Left colon (tissue), 2 donors: ENCODE measurements around the gene ARHGAP35. TPM values are rescaled to one million over a fixed set of nuclear protein-coding genes. Genes with fewer than 3 reads are reported as not detected.
"Not testable (repeated sequence)": the region's sequence is repeated elsewhere in the genome, so short reads cannot be mapped to it uniquely, and the experiment has no call there.

ENCODE experiments used
- ATAC-seq: fragments of 200-7000 bp; cut with Tn5 transposase; one replicate; pipeline ENCODE4 v1.9.1; 2020; ENCODE audit warnings: mild to moderate bottlenecking, moderate library complexity
- DNase-seq, 2 donors: peaks; one replicate each; pipeline ENCODE4 v3.0.0-alpha.2; 2020
- intact Hi-C, 2 donors: fragments of 100-400 bp; cut with DNase I in 1 of 2; cut with micrococcal nuclease in 1 of 2; formaldehyde crosslinking; loops; one replicate each; pipeline versions ENCODE4 v1.11.2 to v1.14.0; 2022; cut with DNase I, micrococcal nuclease
- total RNA-seq, 2 donors: library from RNA; stranded (reverse); fragmentation: NEBNext Ultra II Directional; extraction: Animal tissue kit (Norgen Biotek cat#: 25700); gene quantifications; one replicate each; pipeline ENCODE4 v1.2.1, GENCODE V29; 2021
- donor health status: DM: no; HTN: no; CAD: no.
- donor health status: DM: yes; HTN: yes; CAD: no.

ARHGAP35 gene
- total RNA-seq, 2 donors from 2014 or later = 65.8 to 73.1 TPM

GRCh38 chr19:46840498-46840942, 20.3 kb upstream of the ARHGAP35 start:
- ATAC-seq (peak; percentile 63), DNase-seq (peak in 1 of 2 donors; percentile 70)
- intact Hi-C loops = loop anchor here (2.0 to 5.0 kb wide), 2 partner anchors 83 to 84 kb away; no protein-coding TSS in a partner anchor

GRCh38 chr19:46841458-46842083, 19.2 kb upstream of the ARHGAP35 start:
- ATAC-seq (no peak), DNase-seq (no peak)
- intact Hi-C loops = loop anchor here (2.0 to 5.0 kb wide), 2 partner anchors 84 to 85 kb away; no protein-coding TSS in a partner anchor

- intact Hi-C loops = loop anchor here in 1 of 2 donors (5.0 kb wide), 1 partner anchor 85 kb away; no protein-coding TSS in a partner anchor
- ATAC-seq = no peak
Observed at GRCh38 chr19:46842791-46843190, 18.0 kb upstream of the ARHGAP35 start.

GRCh38 chr19:46844067-46844489, 16.7 kb upstream of the ARHGAP35 start:
- intact Hi-C loops = loop anchor here in 1 of 2 donors (5.0 kb wide), 1 partner anchor 87 kb away; no protein-coding TSS in a partner anchor
- ATAC-seq = peak; percentile 10
- DNase-seq = no peak

More at GRCh38 chr19:46842791-46843190, 18.0 kb upstream of the ARHGAP35 start:
- DNase-seq = no peak

- intact Hi-C loops = no loop called here
- no peak for ATAC-seq
- DNase-seq = no peak
Observed at GRCh38 chr19:46845959-46846459, 14.8 kb upstream of the ARHGAP35 start.

- DNase-seq (no peak), ATAC-seq (no peak)
- intact Hi-C loops = no loop called here
Observed at GRCh38 chr19:46847528-46847927, 13.3 kb upstream of the ARHGAP35 start.

- ATAC-seq (no peak), DNase-seq (no peak)
- intact Hi-C loops = no loop called here
Observed at GRCh38 chr19:46848389-46848788, 12.4 kb upstream of the ARHGAP35 start.

- DNase-seq = peak in 1 of 2 donors; percentile 17
- ATAC-seq = no peak
- intact Hi-C loops = no loop called here
Observed at GRCh38 chr19:46849610-46850009, 11.2 kb upstream of the ARHGAP35 start.

GRCh38 chr19:46850228-46851203, 10.3 kb upstream of the ARHGAP35 start, which contains the start of gene AP2S1:
AP2S1 (minus strand) TSS chr19:46850846; CDS start chr19:46850766, 80 bp downstream.
- DNase-seq = peak; percentile 93 to 97
- peak; percentile 87 for ATAC-seq
- intact Hi-C loops = no loop called here

GRCh38 chr19:46852830-46853229, 8.0 kb upstream of the ARHGAP35 start:
- intact Hi-C loops = no loop called here
- ATAC-seq = no peak
- no peak for DNase-seq

GRCh38 chr19:46854698-46855097, 6.1 kb upstream of the ARHGAP35 start:
- intact Hi-C loops = loop anchor here in 1 of 2 donors (5.0 kb wide), 1 partner anchor 138 kb away; no protein-coding TSS in a partner anchor
- DNase-seq = peak in 1 of 2 donors; percentile 24
- ATAC-seq = not testable (repeated sequence)

GRCh38 chr19:46856062-46857022, 4.5 kb upstream of the ARHGAP35 start:
- DNase-seq (peak; percentile 95 to 96), ATAC-seq (peak; percentile 64)
- intact Hi-C loops = loop anchor here in 1 of 2 donors (5.0 kb wide), 1 partner anchor 136 kb away; no protein-coding TSS in a partner anchor

GRCh38 chr19:46859637-46860124, 1.1 kb upstream of the ARHGAP35 start:
- intact Hi-C loops = loop anchor here in 1 of 2 donors (5.0 to 10.0 kb wide), 2 partner anchors 115 to 133 kb away; no protein-coding TSS in a partner anchor

GRCh38 chr19:46860125-46860845, 512 bp upstream of the ARHGAP35 start:
- intact Hi-C loops = loop anchor here in 1 of 2 donors (10.0 kb wide), 1 partner anchor 115 kb away; no protein-coding TSS in a partner anchor
- ATAC-seq (peak; percentile 84), DNase-seq (peak; percentile 98 to 99)

More at GRCh38 chr19:46859637-46860124, 1.1 kb upstream of the ARHGAP35 start:
- ATAC-seq (no peak), DNase-seq (peak; percentile 73 to 78)

GRCh38 chr19:46861691-46862502, 1.1 kb downstream of the ARHGAP35 start:
- ATAC-seq (no peak), DNase-seq (peak in 1 of 2 donors; percentile 36)
- intact Hi-C loops = loop anchor here in 1 of 2 donors (10.0 kb wide), 1 partner anchor 113 kb away; no protein-coding TSS in a partner anchor

- DNase-seq (peak in 1 of 2 donors; percentile 29), ATAC-seq (no peak)
- intact Hi-C loops = loop anchor here in 1 of 2 donors (10.0 kb wide), 1 partner anchor 112 kb away; no protein-coding TSS in a partner anchor
Observed at GRCh38 chr19:46862503-46862834, 1.7 kb downstream of the ARHGAP35 start.
